PFSK-1 (cell line): ENCODE measurements around the gene GTPBP1.

Source experiments
- POLR2AphosphoS5 ChIP-seq: IDR thresholded peaks from 2 replicates; pipeline ENCODE4 v1.6.1; 2012; ENCODE audit warnings: low read depth, mild to moderate bottlenecking, control low read depth, low read length, moderate library complexity
- TF ChIP-seq, protein P1 (sequence below), 2 experiments: IDR thresholded peaks; 2 replicates each; pipeline versions ENCODE4 v1.6.1 to v1.8.0; 2011 to 2012; ENCODE audit warnings: low read depth in 2 of 2, low read length in 2 of 2, control low read depth in 1 of 2, inconsistent platforms in 1 of 2, mild to moderate bottlenecking in 1 of 2, moderate library complexity in 1 of 2; ENCODE audit not compliant: insufficient read depth in 1 of 2

- no peak for TF ChIP-seq POLR2AphosphoS5
- TF ChIP-seq, protein P1, sequence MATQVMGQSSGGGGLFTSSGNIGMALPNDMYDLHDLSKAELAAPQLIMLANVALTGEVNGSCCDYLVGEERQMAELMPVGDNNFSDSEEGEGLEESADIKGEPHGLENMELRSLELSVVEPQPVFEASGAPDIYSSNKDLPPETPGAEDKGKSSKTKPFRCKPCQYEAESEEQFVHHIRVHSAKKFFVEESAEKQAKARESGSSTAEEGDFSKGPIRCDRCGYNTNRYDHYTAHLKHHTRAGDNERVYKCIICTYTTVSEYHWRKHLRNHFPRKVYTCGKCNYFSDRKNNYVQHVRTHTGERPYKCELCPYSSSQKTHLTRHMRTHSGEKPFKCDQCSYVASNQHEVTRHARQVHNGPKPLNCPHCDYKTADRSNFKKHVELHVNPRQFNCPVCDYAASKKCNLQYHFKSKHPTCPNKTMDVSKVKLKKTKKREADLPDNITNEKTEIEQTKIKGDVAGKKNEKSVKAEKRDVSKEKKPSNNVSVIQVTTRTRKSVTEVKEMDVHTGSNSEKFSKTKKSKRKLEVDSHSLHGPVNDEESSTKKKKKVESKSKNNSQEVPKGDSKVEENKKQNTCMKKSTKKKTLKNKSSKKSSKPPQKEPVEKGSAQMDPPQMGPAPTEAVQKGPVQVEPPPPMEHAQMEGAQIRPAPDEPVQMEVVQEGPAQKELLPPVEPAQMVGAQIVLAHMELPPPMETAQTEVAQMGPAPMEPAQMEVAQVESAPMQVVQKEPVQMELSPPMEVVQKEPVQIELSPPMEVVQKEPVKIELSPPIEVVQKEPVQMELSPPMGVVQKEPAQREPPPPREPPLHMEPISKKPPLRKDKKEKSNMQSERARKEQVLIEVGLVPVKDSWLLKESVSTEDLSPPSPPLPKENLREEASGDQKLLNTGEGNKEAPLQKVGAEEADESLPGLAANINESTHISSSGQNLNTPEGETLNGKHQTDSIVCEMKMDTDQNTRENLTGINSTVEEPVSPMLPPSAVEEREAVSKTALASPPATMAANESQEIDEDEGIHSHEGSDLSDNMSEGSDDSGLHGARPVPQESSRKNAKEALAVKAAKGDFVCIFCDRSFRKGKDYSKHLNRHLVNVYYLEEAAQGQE (IDR thresholded peaks at IDR 0.05; ENCODE audit: insufficient read depth in 1 of 2, low read depth in 2 of 2, low read length in 2 of 2): no peak
Observed at GRCh38 chr22:38754751-38755154, 49.0 kb downstream of the GTPBP1 start.
